ENCODE results near the gene FAM185A.
"Not testable (repeated sequence)": the region's sequence is repeated elsewhere in the genome, so short reads cannot be mapped to it uniquely, and the experiment has no call there.

DNA sequence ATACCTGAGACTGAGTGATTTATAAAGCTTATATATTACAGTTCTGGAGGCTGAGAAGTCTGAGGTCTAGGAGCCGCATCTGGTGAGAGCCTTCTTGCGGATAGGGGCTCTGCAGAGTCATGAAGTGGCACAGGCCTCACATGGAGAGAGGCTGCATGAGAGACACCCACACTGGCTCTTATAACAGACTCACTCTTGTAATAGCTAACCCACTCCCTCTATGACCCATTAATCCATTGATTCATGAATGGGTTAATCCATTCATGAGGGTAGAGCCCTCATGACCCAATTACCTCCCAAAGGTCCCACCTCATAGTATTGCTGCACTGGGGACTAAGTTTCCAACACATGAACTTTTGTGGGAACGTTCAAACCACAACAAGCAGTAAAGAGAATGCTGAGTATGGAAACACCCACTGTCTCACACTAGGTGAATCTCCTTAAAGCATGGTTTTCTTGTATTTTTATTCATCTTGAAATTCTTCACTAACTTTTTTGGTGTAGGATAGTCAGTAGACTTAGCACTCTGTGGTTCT is 20.9 kb downstream of the FAM185A start:
- TF ChIP-seq, protein P1, sequence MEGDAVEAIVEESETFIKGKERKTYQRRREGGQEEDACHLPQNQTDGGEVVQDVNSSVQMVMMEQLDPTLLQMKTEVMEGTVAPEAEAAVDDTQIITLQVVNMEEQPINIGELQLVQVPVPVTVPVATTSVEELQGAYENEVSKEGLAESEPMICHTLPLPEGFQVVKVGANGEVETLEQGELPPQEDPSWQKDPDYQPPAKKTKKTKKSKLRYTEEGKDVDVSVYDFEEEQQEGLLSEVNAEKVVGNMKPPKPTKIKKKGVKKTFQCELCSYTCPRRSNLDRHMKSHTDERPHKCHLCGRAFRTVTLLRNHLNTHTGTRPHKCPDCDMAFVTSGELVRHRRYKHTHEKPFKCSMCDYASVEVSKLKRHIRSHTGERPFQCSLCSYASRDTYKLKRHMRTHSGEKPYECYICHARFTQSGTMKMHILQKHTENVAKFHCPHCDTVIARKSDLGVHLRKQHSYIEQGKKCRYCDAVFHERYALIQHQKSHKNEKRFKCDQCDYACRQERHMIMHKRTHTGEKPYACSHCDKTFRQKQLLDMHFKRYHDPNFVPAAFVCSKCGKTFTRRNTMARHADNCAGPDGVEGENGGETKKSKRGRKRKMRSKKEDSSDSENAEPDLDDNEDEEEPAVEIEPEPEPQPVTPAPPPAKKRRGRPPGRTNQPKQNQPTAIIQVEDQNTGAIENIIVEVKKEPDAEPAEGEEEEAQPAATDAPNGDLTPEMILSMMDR (IDR thresholded peaks at IDR 0.05), result not testable (repeated sequence)
- not testable (repeated sequence) for TF ChIP-seq ZFX (IDR thresholded peaks at IDR 0.05; ENCODE audit: borderline replicate concordance)

All from 22Rv1 (cell line).